Measurements from ENCODE around the gene SANBR. TPM values are rescaled to one million over a fixed set of nuclear protein-coding genes. Genes with fewer than 3 reads are reported as not detected.
"Not testable (repeated sequence)": the region's sequence is repeated elsewhere in the genome, so short reads cannot be mapped to it uniquely, and the experiment has no call there.

Gene SANBR
- total RNA-seq, 1 experiment from 2014 or later, result 10.1 TPM

GRCh38 chr2:61036643-61037042 lies 29.0 kb upstream of the SANBR start:
- Mint-ChIP-seq H3K9me3 (peaks cover 39 to 48% of the 10 kb centered on the region in 2 experiments), H3K36me3 (ENCODE audit: insufficient read depth in 1 of 3, low read depth in 3 of 3) (peaks cover 50 to 68% (median 63%) of the 10 kb centered on the region in 3 experiments)
- H3K27ac Mint-ChIP-seq; H2BK15ac ChIP-seq (ENCODE audit: low read depth, low read length); H3K23ac ChIP-seq (ENCODE audit: insufficient read length, low read depth, low read length); H3K56ac ChIP-seq (ENCODE audit: insufficient read length, low read depth, low read length); H3K4me3 Mint-ChIP-seq; H2AFZ ChIP-seq (ENCODE audit: low read length); DNase-seq; H3K4ac ChIP-seq (ENCODE audit: low read depth, low read length); H3K18ac ChIP-seq (ENCODE audit: insufficient read length, low read depth, low read length); H3K23me2 ChIP-seq (ENCODE audit: insufficient read length, low read depth, low read length, poor library complexity, severe bottlenecking); H3K79me1 ChIP-seq (ENCODE audit: insufficient read depth, low read depth, low read length, poor library complexity, severe bottlenecking); H3K79me2 ChIP-seq (ENCODE audit: insufficient read depth, low read length); H2BK12ac ChIP-seq (ENCODE audit: insufficient read length, low read depth, low read length); H3K9ac ChIP-seq (ENCODE audit: extremely low read depth, insufficient read length, low read length); H2BK5ac ChIP-seq (ENCODE audit: insufficient read length, low read length); H2BK120ac ChIP-seq (ENCODE audit: low read depth, low read length, poor library complexity, severe bottlenecking); H3K27ac ChIP-seq (ENCODE audit: insufficient read length, low read depth, low read length); H3T11ph ChIP-seq (ENCODE audit: low read length); H3K14ac ChIP-seq (ENCODE audit: insufficient read depth, low read length); H3K9me3 ChIP-seq (ENCODE audit: control insufficient read depth, low read depth, low read length); H3K4me1 Mint-ChIP-seq; H4K91ac ChIP-seq (ENCODE audit: insufficient read length, low read depth, low read length); H4K20me1 ChIP-seq (ENCODE audit: control insufficient read depth, insufficient read depth, insufficient read length); H3K4me1 ChIP-seq (ENCODE audit: insufficient read depth, low read length); H4K8ac ChIP-seq (replicated peaks; ENCODE audit: insufficient read length, low read depth, low read length); H2BK20ac ChIP-seq (ENCODE audit: low read depth, low read length, poor library complexity, severe bottlenecking); H3K4me2 ChIP-seq (ENCODE audit: insufficient read depth, insufficient read length, low read length); H2AK5ac ChIP-seq (ENCODE audit: insufficient read length, low read length); H3K27me3 ChIP-seq (ENCODE audit: insufficient read depth, low read length); H3K27me3 Mint-ChIP-seq (ENCODE audit: low read depth); H4K5ac ChIP-seq (ENCODE audit: insufficient read length, low read depth, low read length): not testable (repeated sequence)
- WGBS (ENCODE audit: extremely low coverage, insufficient read length, low lambda C conversion rate), result no CpG with 5 or more reads among the region's 2 CpGs

Measured in H9 (cell line).